ENCODE measurements around the gene GINS1. TPM values are rescaled to one million over a fixed set of nuclear protein-coding genes. Genes with fewer than 3 reads are reported as not detected.

Gene GINS1
- total and polyA plus RNA-seq, 8 donors, result 1.0 to 9.4 (median 2.8) TPM; not detected in 1

- DNase-seq, result no peak
- H3K27me3 ChIP-seq, result no peaks in the 10 kb centered on the region
- H3K4me1 ChIP-seq, result no peaks in the 10 kb centered on the region
- H3K9me3 ChIP-seq, result no peaks in the 10 kb centered on the region
- H3K4me3 ChIP-seq, result no peak overlapping the region
- peaks cover 0 to 74% (median 38%) of the 10 kb centered on the region in 4 donors for H3K36me3 ChIP-seq
- no peak overlapping the region for H3K27ac ChIP-seq
- intact Hi-C loops (cut with DNase I; ENCODE audit: low total_unique reads), result no loop called here
- TF ChIP-seq POLR2A (IDR thresholded peaks at IDR 0.05) (no peak), CTCF (IDR thresholded peaks at IDR 0.05) (no peak), EP300 (IDR thresholded peaks at IDR 0.05) (no peak), POLR2AphosphoS5 (IDR thresholded peaks at IDR 0.05) (no peak)
- WGBS, 5 donors, result 88 to 91% (median 91%) methylated on average over 10 of the region's 10 CpGs
These were observed 85.7 kb downstream of the GINS1 start for GRCh38 chr20:25493137-25493536.

- no peak for DNase-seq
- no peak for TF ChIP-seq EP300 (IDR thresholded peaks at IDR 0.05)
- no peak for TF ChIP-seq CTCF (IDR thresholded peaks at IDR 0.05)
- TF ChIP-seq POLR2A (IDR thresholded peaks at IDR 0.05), result no peak
- TF ChIP-seq POLR2AphosphoS5 (IDR thresholded peaks at IDR 0.05), result no peak
- WGBS, 5 donors, result 93 to 98% (median 95%) methylated on average over 10 of the region's 10 CpGs
These were observed 86.5 kb downstream of the GINS1 start for GRCh38 chr20:25493748-25494505.

GRCh38 chr20:25494506-25495188, 87.2 kb downstream of the GINS1 start:
- H3K36me3 ChIP-seq, result peaks cover 0 to 73% (median 27%) of the 10 kb centered on the region in 4 donors
- H3K4me1 ChIP-seq, result no peaks in the 10 kb centered on the region
- no peaks in the 10 kb centered on the region for H3K27me3 ChIP-seq
- TF ChIP-seq POLR2A (IDR thresholded peaks at IDR 0.05) (no peak), EP300 (IDR thresholded peaks at IDR 0.05) (no peak), POLR2AphosphoS5 (IDR thresholded peaks at IDR 0.05) (no peak), CTCF (IDR thresholded peaks at IDR 0.05) (no peak)
- H3K4me3 ChIP-seq, result no peak overlapping the region
- WGBS, 5 donors, result 89 to 98% (median 93%) methylated on average over 9 to 17 of the region's 17 CpGs
- intact Hi-C loops (cut with DNase I; ENCODE audit: low total_unique reads), result no loop called here
- DNase-seq, result no peak
- no peaks in the 10 kb centered on the region for H3K9me3 ChIP-seq
- no peak overlapping the region for H3K27ac ChIP-seq

More at GRCh38 chr20:25493748-25494505, 86.5 kb downstream of the GINS1 start:
- H3K27me3 ChIP-seq, result no peaks in the 10 kb centered on the region
- no peak overlapping the region for H3K4me3 ChIP-seq
- H3K9me3 ChIP-seq, result no peaks in the 10 kb centered on the region
- H3K27ac ChIP-seq, result no peak overlapping the region
- no peaks in the 10 kb centered on the region for H3K4me1 ChIP-seq
- H3K36me3 ChIP-seq, result peaks cover 0 to 74% (median 35%) of the 10 kb centered on the region in 4 donors
- intact Hi-C loops (cut with DNase I; ENCODE audit: low total_unique reads), result no loop called here

- Histone ChIP-seq H3K9me3 (no peaks in the 10 kb centered on the region), H3K4me1 (no peaks in the 10 kb centered on the region), H3K27ac (no peak overlapping the region), H3K36me3 (peaks cover 0 to 71% (median 23%) of the 10 kb centered on the region in 4 donors), H3K4me3 (no peak overlapping the region), H3K27me3 (no peaks in the 10 kb centered on the region)
- intact Hi-C loops (cut with DNase I; ENCODE audit: low total_unique reads), result no loop called here
- no peak for DNase-seq
- TF ChIP-seq POLR2A (IDR thresholded peaks at IDR 0.05), result no peak
- TF ChIP-seq POLR2AphosphoS5 (IDR thresholded peaks at IDR 0.05), result no peak
- no peak for TF ChIP-seq CTCF (IDR thresholded peaks at IDR 0.05)
- TF ChIP-seq EP300 (IDR thresholded peaks at IDR 0.05), result no peak
- 83 to 91% (median 89%) methylated on average over 13 to 18 of the region's 18 CpGs for WGBS, 5 donors
These were observed 87.8 kb downstream of the GINS1 start for GRCh38 chr20:25495189-25495824.

Measured in stomach (tissue), 9 donors.